Measurements from ENCODE around the gene SEC14L5.
A peak's percentile ranks its signal among the peaks of the same experiment; 100 is the strongest.

The SEC14L5 gene

DNA sequence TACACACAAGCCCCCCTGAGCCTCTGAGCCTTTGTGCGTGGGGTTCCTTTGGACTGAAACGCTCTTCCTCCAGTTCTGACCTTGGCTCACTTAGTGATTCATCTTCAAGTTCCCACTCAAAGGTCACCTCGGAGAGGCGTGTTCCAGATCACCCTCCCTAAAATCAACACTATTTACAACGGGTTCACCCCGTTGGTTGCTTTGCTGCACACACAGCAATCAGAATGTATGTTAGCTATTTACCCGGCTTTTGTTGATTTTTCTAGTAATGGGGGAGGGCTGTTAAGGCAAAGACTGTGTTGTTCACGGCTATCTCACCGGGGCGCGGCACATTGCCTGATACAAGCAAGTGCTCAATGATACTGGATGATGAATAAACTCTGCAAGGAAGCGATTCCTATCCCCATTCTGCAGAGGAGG lies 74.6 kb downstream of the SEC14L5 start:
- Histone ChIP-seq H3K4me1 (ENCODE audit: low read length) (peaks cover 12% of the 10 kb centered on the region), H3K4me3 (ENCODE audit: low read length) (peak overlapping the region; percentile 87), H3K9me3 (ENCODE audit: insufficient read depth, low read length) (no peaks in the 10 kb centered on the region), H3K27ac (ENCODE audit: low read length) (no peak overlapping the region), H3K79me2 (ENCODE audit: low read length) (no peaks in the 10 kb centered on the region), H3K27me3 (ENCODE audit: low read depth, low read length) (no peaks in the 10 kb centered on the region), H3K9ac (ENCODE audit: low read length) (peak overlapping the region; percentile 58; the same call in 1 of the 2 replicates), H3K36me3 (replicated peaks; ENCODE audit: low read depth, low read length) (no peaks in the 10 kb centered on the region), H2AFZ (ENCODE audit: low read depth, low read length) (0 out of 2 replicates have a peak overlapping the region, but pooled peaks have one; percentile 100), H3K4me2 (ENCODE audit: low read length) (peak overlapping the region; percentile 93), H4K20me1 (ENCODE audit: insufficient read depth, low read length) (no peaks in the 10 kb centered on the region)
- TF ChIP-seq, protein P1, sequence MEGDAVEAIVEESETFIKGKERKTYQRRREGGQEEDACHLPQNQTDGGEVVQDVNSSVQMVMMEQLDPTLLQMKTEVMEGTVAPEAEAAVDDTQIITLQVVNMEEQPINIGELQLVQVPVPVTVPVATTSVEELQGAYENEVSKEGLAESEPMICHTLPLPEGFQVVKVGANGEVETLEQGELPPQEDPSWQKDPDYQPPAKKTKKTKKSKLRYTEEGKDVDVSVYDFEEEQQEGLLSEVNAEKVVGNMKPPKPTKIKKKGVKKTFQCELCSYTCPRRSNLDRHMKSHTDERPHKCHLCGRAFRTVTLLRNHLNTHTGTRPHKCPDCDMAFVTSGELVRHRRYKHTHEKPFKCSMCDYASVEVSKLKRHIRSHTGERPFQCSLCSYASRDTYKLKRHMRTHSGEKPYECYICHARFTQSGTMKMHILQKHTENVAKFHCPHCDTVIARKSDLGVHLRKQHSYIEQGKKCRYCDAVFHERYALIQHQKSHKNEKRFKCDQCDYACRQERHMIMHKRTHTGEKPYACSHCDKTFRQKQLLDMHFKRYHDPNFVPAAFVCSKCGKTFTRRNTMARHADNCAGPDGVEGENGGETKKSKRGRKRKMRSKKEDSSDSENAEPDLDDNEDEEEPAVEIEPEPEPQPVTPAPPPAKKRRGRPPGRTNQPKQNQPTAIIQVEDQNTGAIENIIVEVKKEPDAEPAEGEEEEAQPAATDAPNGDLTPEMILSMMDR (IDR thresholded peaks at IDR 0.05; ENCODE audit: low read depth, low read length), result no peak
- no peak for TF ChIP-seq EZH2phosphoT487 (IDR thresholded peaks at IDR 0.05; ENCODE audit: low read depth)

DNA sequence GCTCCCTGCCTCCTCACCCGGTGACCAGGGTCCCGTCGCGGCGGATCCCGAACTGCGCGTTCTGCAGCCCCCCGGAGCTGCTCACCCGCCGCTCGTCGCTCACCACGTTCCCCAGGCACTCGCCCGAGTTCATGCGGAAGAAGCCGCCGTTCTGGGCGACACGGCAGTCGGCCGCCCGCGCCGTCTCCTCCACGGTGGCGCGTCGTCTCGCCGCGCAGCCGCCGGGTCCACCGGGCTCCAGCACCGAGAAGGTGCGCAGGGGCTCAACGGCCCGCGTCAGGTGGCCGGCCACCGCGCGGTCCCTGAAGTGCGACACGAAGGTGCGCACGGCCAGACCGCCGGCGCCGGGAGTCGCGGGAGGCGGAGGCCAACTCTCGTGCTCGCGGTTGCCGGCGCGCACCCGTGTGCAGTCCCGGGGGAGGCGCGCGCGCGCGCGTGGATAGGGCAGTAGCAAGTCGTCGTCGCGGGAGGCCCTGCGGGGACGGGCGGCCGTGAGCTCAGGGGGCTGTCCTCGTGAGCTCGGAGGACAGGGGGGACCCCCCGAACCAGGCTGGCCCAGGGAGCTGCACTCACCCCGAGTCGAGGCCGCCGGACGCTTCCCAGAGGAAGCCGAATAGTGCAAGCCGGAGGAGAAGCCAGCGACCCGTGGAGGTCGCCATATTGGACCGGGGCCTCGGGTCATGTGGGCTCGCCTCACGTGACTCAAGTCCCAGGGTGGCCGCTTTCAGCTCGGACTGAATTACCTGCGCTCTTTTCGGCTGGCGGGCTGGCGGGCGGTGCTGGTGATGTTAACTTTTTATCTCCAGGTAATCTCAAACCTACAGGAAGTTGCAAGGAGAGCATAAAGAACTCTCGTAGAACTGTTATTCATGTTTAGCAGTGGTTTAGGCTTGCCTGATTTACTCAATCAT lies 75.4 kb downstream of the SEC14L5 start, which contains the start of gene NAGPA:
Gene NAGPA (minus strand): TSS at position 680 of the 911 bp plus-strand sequence. CDS start 21 bp downstream, at position 659.
- peak within 1 kb of the TSS; percentile 87 for H3K4me3 ChIP-seq (ENCODE audit: low read length)
- no peaks in the 10 kb centered on the region for H3K9me3 ChIP-seq (ENCODE audit: insufficient read depth, low read length)
- peak within 1 kb of the TSS; percentile 93 for H3K4me2 ChIP-seq (ENCODE audit: low read length)
- no peak within 1 kb of the TSS for H3K27ac ChIP-seq (ENCODE audit: low read length)
- H3K79me2 ChIP-seq (ENCODE audit: low read length), result no peaks in the 10 kb centered on the region
- no peaks in the 10 kb centered on the region for H3K27me3 ChIP-seq (ENCODE audit: low read depth, low read length)
- no peaks in the 10 kb centered on the region for H4K20me1 ChIP-seq (ENCODE audit: insufficient read depth, low read length)
- H3K36me3 ChIP-seq (replicated peaks; ENCODE audit: low read depth, low read length), result no peaks in the 10 kb centered on the region
- TF ChIP-seq, protein P1 (IDR thresholded peaks at IDR 0.05; ENCODE audit: low read depth, low read length), result no peak
- no peak for TF ChIP-seq EZH2phosphoT487 (IDR thresholded peaks at IDR 0.05; ENCODE audit: low read depth)
- H3K4me1 ChIP-seq (ENCODE audit: low read length), result peaks cover 12% of the 10 kb centered on the region
- H2AFZ ChIP-seq (ENCODE audit: low read depth, low read length), result peak within 1 kb of the TSS; percentile 100
- peak within 1 kb of the TSS; percentile 58 for H3K9ac ChIP-seq (ENCODE audit: low read length)

DNA sequence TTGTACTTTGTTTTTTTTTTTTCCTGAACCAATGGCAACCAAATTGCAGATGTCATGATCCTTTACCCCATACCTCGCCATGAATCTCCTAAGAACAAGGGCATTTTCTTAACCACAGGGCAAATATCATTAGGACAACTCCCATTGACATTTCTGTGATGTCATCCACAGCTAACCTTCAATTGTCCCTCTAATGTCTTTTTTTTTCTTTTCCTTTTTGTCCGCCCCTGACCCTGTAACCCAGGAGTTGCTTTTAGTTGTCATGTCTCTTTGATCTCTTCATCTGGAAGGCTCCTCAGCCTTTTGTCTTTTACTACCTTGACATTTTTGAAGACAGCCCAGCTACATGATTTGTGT lies 76.0 kb downstream of the SEC14L5 start:
- Histone ChIP-seq H3K27ac (ENCODE audit: low read length) (no peak overlapping the region), H3K9ac (ENCODE audit: low read length) (peak overlapping the region; percentile 58), H3K4me1 (ENCODE audit: low read length) (peaks cover 12% of the 10 kb centered on the region), H3K79me2 (ENCODE audit: low read length) (no peaks in the 10 kb centered on the region), H4K20me1 (ENCODE audit: insufficient read depth, low read length) (no peaks in the 10 kb centered on the region), H3K4me3 (ENCODE audit: low read length) (peak overlapping the region; percentile 87), H2AFZ (ENCODE audit: low read depth, low read length) (peak overlapping the region; percentile 100), H3K4me2 (ENCODE audit: low read length) (peak overlapping the region; percentile 93), H3K36me3 (replicated peaks; ENCODE audit: low read depth, low read length) (no peaks in the 10 kb centered on the region), H3K9me3 (ENCODE audit: insufficient read depth, low read length) (no peaks in the 10 kb centered on the region), H3K27me3 (ENCODE audit: low read depth, low read length) (no peaks in the 10 kb centered on the region)
- TF ChIP-seq, protein P1 (IDR thresholded peaks at IDR 0.05; ENCODE audit: low read depth, low read length), result no peak
- TF ChIP-seq EZH2phosphoT487 (IDR thresholded peaks at IDR 0.05; ENCODE audit: low read depth), result no peak

DNA sequence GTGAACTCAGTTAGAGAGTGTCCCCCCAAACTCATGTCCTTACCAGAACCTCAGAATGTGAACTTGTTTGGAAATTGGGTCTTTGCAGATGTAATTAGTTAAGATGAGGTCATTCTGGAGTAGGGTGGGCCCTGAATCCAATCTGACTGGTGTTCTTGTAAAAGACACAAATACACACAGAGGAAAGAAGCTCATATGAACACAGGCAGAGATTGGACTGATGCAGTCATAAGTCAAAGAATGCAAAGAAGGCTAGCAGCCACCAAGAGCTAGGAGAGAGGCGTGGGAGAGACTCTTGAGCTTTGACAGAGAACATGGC lies 77.7 kb downstream of the SEC14L5 start:
- H3K27ac ChIP-seq (ENCODE audit: low read length), result no peak overlapping the region
- no peak overlapping the region for H2AFZ ChIP-seq (ENCODE audit: low read depth, low read length)
- H3K27me3 ChIP-seq (ENCODE audit: low read depth, low read length), result peaks cover 8% of the 10 kb centered on the region; the same call in 1 of the 2 replicates
- no peak for TF ChIP-seq EZH2phosphoT487 (IDR thresholded peaks at IDR 0.05; ENCODE audit: low read depth)
- TF ChIP-seq, protein P1 (IDR thresholded peaks at IDR 0.05; ENCODE audit: low read depth, low read length), result no peak
- no peak overlapping the region for H3K4me3 ChIP-seq (ENCODE audit: low read length)
- no peaks in the 10 kb centered on the region for H3K9me3 ChIP-seq (ENCODE audit: insufficient read depth, low read length)
- no peaks in the 10 kb centered on the region for H4K20me1 ChIP-seq (ENCODE audit: insufficient read depth, low read length)
- H3K4me1 ChIP-seq (ENCODE audit: low read length), result peaks cover 12% of the 10 kb centered on the region
- H3K36me3 ChIP-seq (replicated peaks; ENCODE audit: low read depth, low read length), result no peaks in the 10 kb centered on the region
- no peak overlapping the region for H3K9ac ChIP-seq (ENCODE audit: low read length)
- no peaks in the 10 kb centered on the region for H3K79me2 ChIP-seq (ENCODE audit: low read length)
- no peak overlapping the region for H3K4me2 ChIP-seq (ENCODE audit: low read length)

All from OCI-LY3 (cell line).